GM12878 (cell line): Measurements from ENCODE around the gene PHF1. TPM values are rescaled to one million over a fixed set of nuclear protein-coding genes. Genes with fewer than 3 reads are reported as not detected.

Source experiments
- ATAC-seq: fragments of 200-7000 bp; cut with Tn5 transposase; 3 replicates; pipeline ENCODE4 v1.9.1; 2020; ENCODE audit warnings: mild to moderate bottlenecking, moderate library complexity
- BruUV-seq: library from RNA; stranded (reverse); fragments of 400-500 nt; replicated peaks from 2 replicates; lab custom pipeline; 2021; lab: Mats Ljungman, UMichigan
- CTCF ChIA-PET: fragments of 300-600 bp; sonication (Branson Sonifier 250); formaldehyde crosslinking; extraction: SDS; loops from one replicate; lab custom pipeline; 2021; ENCODE audit warnings: inconsistent platforms; lab: Yijun Ruan, JAX
- POLR2A ChIA-PET: fragments of 350-600 bp; formaldehyde crosslinking; extraction: SDS; loops from one replicate; lab custom pipeline; 2021; ENCODE audit warnings: inconsistent platforms; lab: Charles Lee
- RAD21 ChIA-PET: fragments of 300-600 bp; sonication (Branson Sonifier 250); formaldehyde crosslinking; loops from one replicate; lab custom pipeline; 2023; ENCODE audit warnings: antibody characterized with exemption; ENCODE audit not compliant: unreplicated experiment; lab: Charles Lee
- SMC1A ChIA-PET: fragments of 300-600 bp; sonication (Branson Sonifier 250); formaldehyde crosslinking; loops from one replicate; lab custom pipeline; 2023; ENCODE audit not compliant: unreplicated experiment, uncharacterized antibody; lab: Charles Lee
- DNase-seq: peaks from one replicate; pipeline ENCODE4 v3.0.0-alpha.2; 2011; ENCODE audit warnings: low read depth, low spot score
- FAIRE-seq: peaks from 3 replicates; lab custom pipeline; 2011; peaks lifted over from hg19 to GRCh38; lab: Jason Lieb, UNC
- H2AFZ ChIP-seq: 2 replicates; pipeline ENCODE4 v1.6.0; 2011; ENCODE audit warnings: low read depth, low read length, control low read depth; ENCODE audit not compliant: control insufficient read depth
- H3K27ac ChIP-seq: 2 replicates; pipeline ENCODE4 v1.5.1; 2011; ENCODE audit warnings: control low read depth; ENCODE audit not compliant: control insufficient read depth, insufficient read depth
- H3K27me3 ChIP-seq, 2 experiments: replicated peaks in 1 of 2; 2 replicates each; pipeline versions ENCODE4 v1.6.0 to v1.6.1; 2011; ENCODE audit warnings: low read length in 1 of 2; ENCODE audit not compliant: control insufficient read depth in 2 of 2, insufficient read depth in 2 of 2
- H3K36me3 ChIP-seq, 2 experiments: 2 replicates each; pipeline ENCODE4 v1.5.1; 2011; ENCODE audit warnings: low read length in 1 of 2; ENCODE audit not compliant: control insufficient read depth in 2 of 2, insufficient read depth in 2 of 2
- H3K4me1 ChIP-seq: 2 replicates; pipeline ENCODE4 v1.6.1; 2011; ENCODE audit warnings: mild to moderate bottlenecking, low read length, moderate library complexity, mixed read lengths; ENCODE audit not compliant: control insufficient read depth, insufficient read depth
- H3K4me2 ChIP-seq: 2 replicates; pipeline ENCODE4 v1.6.0; 2011; ENCODE audit warnings: control low read depth; ENCODE audit not compliant: control insufficient read depth, insufficient read depth
- H3K4me3 ChIP-seq: fragments of 200-600 bp; sonication (generic); 2 replicates; pipeline ENCODE4 v1.5.1; 2016
- H3K79me2 ChIP-seq: 2 replicates; pipeline ENCODE4 v1.6.0; 2011; ENCODE audit warnings: low read length; ENCODE audit not compliant: control insufficient read depth, insufficient read depth
- H3K9ac ChIP-seq: 2 replicates; pipeline ENCODE4 v1.8.0; 2011; ENCODE audit warnings: low read length, control low read depth, mixed read lengths; ENCODE audit not compliant: control insufficient read depth, insufficient read depth
- H3K9me3 ChIP-seq: replicated peaks from 3 replicates; pipeline ENCODE4 v1.5.1; 2011; ENCODE audit warnings: mild to moderate bottlenecking, low read length; ENCODE audit not compliant: control insufficient read depth, insufficient read depth
- H4K20me1 ChIP-seq: 2 replicates; pipeline ENCODE4 v1.6.0; 2011; ENCODE audit not compliant: control insufficient read depth, insufficient read depth
- FOXK2 ChIP-seq: fragments of 450-650 bp; IDR thresholded peaks from 2 replicates; pipeline ENCODE4 v1.6.1; 2017; ENCODE audit warnings: mild to moderate bottlenecking, moderate library complexity
- HDAC2 ChIP-seq: fragments of 200-600 bp; sonication (generic); IDR thresholded peaks from 2 replicates; pipeline ENCODE4 v1.6.1; 2017
- POLR2AphosphoS2 ChIP-seq: IDR thresholded peaks from 2 replicates; pipeline ENCODE4 v1.6.1; 2011; ENCODE audit warnings: low read depth, mild to moderate bottlenecking, low read length, improper control_type of control experiment, moderate library complexity
- POLR2AphosphoS5 ChIP-seq: IDR thresholded peaks from 2 replicates; pipeline ENCODE4 v1.6.1; 2011; ENCODE audit warnings: mild to moderate bottlenecking, low read length, inconsistent platforms
- STAT1 ChIP-seq: fragments of 450-650 bp; conservative IDR thresholded peaks from 2 replicates; pipeline ENCODE4 v1.6.1; 2014; ENCODE audit warnings: antibody characterized with exemption, mild to moderate bottlenecking
- WGBS: methylation state at CpG from one replicate; pipeline ENCODE4 v1.1.6; 2016; ENCODE audit warnings: low lambda C conversion rate; ENCODE audit not compliant: insufficient replicate concordance, insufficient coverage; ENCODE audit errors: missing lambda C conversion rate; 5-methylcytosine and 5-hydroxymethylcytosine counted together
- in situ Hi-C: fragments of 300-500 bp; cut with MboI; formaldehyde crosslinking; loops from 9 replicates; pipeline ENCODE4 v1.14.3; 2018; ENCODE audit warnings: mixed read lengths
- intact Hi-C: fragments of 100-400 bp; cut with micrococcal nuclease; formaldehyde crosslinking; loops from one replicate; pipeline ENCODE4 v1.14.2; 2022; ENCODE audit not compliant: unreplicated experiment
- polyA plus RNA-seq, 11 experiments: library from polyadenylated mRNA; depleted of rRNA in 4 of 11; unstranded in 6 of 11; stranded (reverse) in 5 of 11; fragments of >200 nt; fragmentation: Nextera tagmentation in 4 of 11; fragmentation: Illumina TruSeq in 1 of 11; extraction: Ambion mirVana in 4 of 11; extraction: Trizol in 1 of 11; gene quantifications; 1 replicate in 1 of 11; 2 replicates in 10 of 11; pipeline versions ENCODE4 v1.2.1 to v1.2.3, GENCODE V29; 2011 to 2016; ENCODE audit warnings: inconsistent platforms in 2 of 11, missing spikeins in 2 of 11, low read depth in 1 of 11
- total RNA-seq, 4 experiments: library from RNA; depleted of rRNA in 3 of 4; stranded (reverse); fragments of >200 nt in 3 of 4; fragmentation: Illumina TruSeq in 1 of 4; extraction: Trizol in 1 of 4; gene quantifications; 2 replicates each; pipeline versions ENCODE4 v1.2.1 to v1.2.3, GENCODE V29; 2013 to 2021
- TF ChIP-seq, protein P1 (sequence below): fragments of 450-650 bp; IDR thresholded peaks from 2 replicates; pipeline ENCODE4 v1.6.1; 2016; ENCODE audit warnings: mild to moderate bottlenecking, moderate library complexity, borderline replicate concordance
- TF ChIP-seq, protein P2 (sequence below): IDR thresholded peaks from 2 replicates; pipeline ENCODE4 v1.6.1; 2011; ENCODE audit warnings: low read depth, low read length, improper control_type of control experiment, borderline replicate concordance
- TF ChIP-seq, protein P3 (sequence below): IDR thresholded peaks from 2 replicates; pipeline ENCODE4 v1.6.1; 2012; ENCODE audit warnings: improper control_type of control experiment, low read depth, low read length; ENCODE audit not compliant: insufficient replicate concordance
- TF ChIP-seq, protein P4 (sequence below): fragments of 450-650 bp; IDR thresholded peaks from 2 replicates; pipeline ENCODE4 v1.6.1; 2017; ENCODE audit warnings: mild to moderate bottlenecking

Gene PHF1
- total and polyA plus RNA-seq, 10 of the 15 experiments (the other 5 are each of a cell fraction or from before 2014, with no cell fraction given) = 1.3 to 17.8 (median 6.2) TPM

DNA sequence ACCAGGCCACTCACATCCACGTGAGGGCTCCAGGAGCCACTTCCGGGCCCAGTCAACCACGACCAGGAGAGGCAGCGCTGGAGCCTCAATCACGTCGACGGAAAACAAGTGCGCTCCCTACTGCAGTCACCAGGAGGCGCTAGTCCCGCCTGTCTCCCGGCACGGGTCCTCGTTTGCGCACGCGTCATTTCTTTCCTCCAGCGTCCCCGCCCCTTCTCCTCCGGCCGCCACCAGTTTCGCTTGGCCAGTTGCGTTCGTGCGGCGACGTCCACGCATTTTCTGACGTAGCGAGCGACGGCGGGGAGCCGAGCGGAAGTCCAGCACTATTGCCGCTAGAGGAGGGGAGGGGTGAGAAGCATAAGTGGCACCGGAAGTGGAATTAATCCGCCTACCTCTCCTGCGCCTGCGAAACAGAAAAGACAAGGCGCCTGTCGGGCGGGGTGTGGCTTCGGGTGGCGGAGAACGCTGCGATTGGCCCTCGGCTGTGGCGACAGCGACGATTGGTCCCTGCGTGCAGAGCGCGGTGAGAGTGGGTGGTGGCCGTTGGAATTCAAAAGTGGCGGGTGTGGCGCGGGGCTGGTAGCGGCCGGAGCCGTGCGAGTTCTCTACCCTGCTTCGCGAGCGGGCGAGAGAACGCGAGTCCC is 19.4 kb upstream of the PHF1 start, which contains the start of gene KIFC1:
Gene KIFC1, plus strand, starts transcription at position 546 of the 644 bp plus-strand sequence. CDS start 163 bp downstream, outside the sequence.
- RAD21 ChIA-PET = interaction anchor here (1.0 to 2.4 kb wide), 3 partner anchors 35 to 63 kb away, joined by 3 to 11 read pairs (median 7); partner anchors contain the start of gene ZBTB9
- 0 out of 2 replicates have a peak, but pooled peaks have one; percentile 44 for TF ChIP-seq STAT1
- TF ChIP-seq, protein P1, sequence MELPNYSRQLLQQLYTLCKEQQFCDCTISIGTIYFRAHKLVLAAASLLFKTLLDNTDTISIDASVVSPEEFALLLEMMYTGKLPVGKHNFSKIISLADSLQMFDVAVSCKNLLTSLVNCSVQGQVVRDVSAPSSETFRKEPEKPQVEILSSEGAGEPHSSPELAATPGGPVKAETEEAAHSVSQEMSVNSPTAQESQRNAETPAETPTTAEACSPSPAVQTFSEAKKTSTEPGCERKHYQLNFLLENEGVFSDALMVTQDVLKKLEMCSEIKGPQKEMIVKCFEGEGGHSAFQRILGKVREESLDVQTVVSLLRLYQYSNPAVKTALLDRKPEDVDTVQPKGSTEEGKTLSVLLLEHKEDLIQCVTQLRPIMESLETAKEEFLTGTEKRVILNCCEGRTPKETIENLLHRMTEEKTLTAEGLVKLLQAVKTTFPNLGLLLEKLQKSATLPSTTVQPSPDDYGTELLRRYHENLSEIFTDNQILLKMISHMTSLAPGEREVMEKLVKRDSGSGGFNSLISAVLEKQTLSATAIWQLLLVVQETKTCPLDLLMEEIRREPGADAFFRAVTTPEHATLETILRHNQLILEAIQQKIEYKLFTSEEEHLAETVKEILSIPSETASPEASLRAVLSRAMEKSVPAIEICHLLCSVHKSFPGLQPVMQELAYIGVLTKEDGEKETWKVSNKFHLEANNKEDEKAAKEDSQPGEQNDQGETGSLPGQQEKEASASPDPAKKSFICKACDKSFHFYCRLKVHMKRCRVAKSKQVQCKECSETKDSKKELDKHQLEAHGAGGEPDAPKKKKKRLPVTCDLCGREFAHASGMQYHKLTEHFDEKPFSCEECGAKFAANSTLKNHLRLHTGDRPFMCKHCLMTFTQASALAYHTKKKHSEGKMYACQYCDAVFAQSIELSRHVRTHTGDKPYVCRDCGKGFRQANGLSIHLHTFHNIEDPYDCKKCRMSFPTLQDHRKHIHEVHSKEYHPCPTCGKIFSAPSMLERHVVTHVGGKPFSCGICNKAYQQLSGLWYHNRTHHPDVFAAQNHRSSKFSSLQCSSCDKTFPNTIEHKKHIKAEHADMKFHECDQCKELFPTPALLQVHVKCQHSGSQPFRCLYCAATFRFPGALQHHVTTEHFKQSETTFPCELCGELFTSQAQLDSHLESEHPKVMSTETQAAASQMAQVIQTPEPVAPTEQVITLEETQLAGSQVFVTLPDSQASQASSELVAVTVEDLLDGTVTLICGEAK = peak; percentile 91
- TF ChIP-seq HDAC2 = no peak
- peak; percentile 58; the same call in 1 of the 2 replicates for TF ChIP-seq FOXK2
- no peak for TF ChIP-seq POLR2AphosphoS2
- TF ChIP-seq, protein P2, sequence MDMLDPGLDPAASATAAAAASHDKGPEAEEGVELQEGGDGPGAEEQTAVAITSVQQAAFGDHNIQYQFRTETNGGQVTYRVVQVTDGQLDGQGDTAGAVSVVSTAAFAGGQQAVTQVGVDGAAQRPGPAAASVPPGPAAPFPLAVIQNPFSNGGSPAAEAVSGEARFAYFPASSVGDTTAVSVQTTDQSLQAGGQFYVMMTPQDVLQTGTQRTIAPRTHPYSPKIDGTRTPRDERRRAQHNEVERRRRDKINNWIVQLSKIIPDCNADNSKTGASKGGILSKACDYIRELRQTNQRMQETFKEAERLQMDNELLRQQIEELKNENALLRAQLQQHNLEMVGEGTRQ = no peak; the same call in 1 of the 2 replicates
- TF ChIP-seq, protein P3, sequence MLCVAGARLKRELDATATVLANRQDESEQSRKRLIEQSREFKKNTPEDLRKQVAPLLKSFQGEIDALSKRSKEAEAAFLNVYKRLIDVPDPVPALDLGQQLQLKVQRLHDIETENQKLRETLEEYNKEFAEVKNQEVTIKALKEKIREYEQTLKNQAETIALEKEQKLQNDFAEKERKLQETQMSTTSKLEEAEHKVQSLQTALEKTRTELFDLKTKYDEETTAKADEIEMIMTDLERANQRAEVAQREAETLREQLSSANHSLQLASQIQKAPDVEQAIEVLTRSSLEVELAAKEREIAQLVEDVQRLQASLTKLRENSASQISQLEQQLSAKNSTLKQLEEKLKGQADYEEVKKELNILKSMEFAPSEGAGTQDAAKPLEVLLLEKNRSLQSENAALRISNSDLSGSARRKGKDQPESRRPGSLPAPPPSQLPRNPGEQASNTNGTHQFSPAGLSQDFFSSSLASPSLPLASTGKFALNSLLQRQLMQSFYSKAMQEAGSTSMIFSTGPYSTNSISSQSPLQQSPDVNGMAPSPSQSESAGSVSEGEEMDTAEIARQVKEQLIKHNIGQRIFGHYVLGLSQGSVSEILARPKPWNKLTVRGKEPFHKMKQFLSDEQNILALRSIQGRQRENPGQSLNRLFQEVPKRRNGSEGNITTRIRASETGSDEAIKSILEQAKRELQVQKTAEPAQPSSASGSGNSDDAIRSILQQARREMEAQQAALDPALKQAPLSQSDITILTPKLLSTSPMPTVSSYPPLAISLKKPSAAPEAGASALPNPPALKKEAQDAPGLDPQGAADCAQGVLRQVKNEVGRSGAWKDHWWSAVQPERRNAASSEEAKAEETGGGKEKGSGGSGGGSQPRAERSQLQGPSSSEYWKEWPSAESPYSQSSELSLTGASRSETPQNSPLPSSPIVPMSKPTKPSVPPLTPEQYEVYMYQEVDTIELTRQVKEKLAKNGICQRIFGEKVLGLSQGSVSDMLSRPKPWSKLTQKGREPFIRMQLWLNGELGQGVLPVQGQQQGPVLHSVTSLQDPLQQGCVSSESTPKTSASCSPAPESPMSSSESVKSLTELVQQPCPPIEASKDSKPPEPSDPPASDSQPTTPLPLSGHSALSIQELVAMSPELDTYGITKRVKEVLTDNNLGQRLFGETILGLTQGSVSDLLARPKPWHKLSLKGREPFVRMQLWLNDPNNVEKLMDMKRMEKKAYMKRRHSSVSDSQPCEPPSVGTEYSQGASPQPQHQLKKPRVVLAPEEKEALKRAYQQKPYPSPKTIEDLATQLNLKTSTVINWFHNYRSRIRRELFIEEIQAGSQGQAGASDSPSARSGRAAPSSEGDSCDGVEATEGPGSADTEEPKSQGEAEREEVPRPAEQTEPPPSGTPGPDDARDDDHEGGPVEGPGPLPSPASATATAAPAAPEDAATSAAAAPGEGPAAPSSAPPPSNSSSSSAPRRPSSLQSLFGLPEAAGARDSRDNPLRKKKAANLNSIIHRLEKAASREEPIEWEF = no peak
- TF ChIP-seq POLR2AphosphoS5 = no peak
- TF ChIP-seq, protein P4, sequence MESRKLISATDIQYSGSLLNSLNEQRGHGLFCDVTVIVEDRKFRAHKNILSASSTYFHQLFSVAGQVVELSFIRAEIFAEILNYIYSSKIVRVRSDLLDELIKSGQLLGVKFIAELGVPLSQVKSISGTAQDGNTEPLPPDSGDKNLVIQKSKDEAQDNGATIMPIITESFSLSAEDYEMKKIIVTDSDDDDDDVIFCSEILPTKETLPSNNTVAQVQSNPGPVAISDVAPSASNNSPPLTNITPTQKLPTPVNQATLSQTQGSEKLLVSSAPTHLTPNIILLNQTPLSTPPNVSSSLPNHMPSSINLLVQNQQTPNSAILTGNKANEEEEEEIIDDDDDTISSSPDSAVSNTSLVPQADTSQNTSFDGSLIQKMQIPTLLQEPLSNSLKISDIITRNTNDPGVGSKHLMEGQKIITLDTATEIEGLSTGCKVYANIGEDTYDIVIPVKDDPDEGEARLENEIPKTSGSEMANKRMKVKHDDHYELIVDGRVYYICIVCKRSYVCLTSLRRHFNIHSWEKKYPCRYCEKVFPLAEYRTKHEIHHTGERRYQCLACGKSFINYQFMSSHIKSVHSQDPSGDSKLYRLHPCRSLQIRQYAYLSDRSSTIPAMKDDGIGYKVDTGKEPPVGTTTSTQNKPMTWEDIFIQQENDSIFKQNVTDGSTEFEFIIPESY = no peak

More for the DNA sequence above, 19.4 kb upstream of the PHF1 start, which contains the start of gene KIFC1:
- Histone ChIP-seq H3K27me3 (no peaks in the 10 kb centered on the region), H3K9ac (peak within 1 kb of the TSS; percentile 94), H4K20me1 (no peaks in the 10 kb centered on the region), H3K4me3 (peak within 1 kb of the TSS; percentile 74), H3K36me3 (peaks cover 0 to 2% of the 10 kb centered on the region in 2 experiments; a peak in 1 of 4 replicates), H3K27ac (peak within 1 kb of the TSS; percentile 91), H3K4me1 (peaks cover 6% of the 10 kb centered on the region), H3K4me2 (peak within 1 kb of the TSS; percentile 97), H3K9me3 (no peaks in the 10 kb centered on the region), H2AFZ (peak within 1 kb of the TSS; percentile 95), H3K79me2 (peaks cover 47% of the 10 kb centered on the region)
- CTCF ChIA-PET = interaction anchor here (0.6 to 1.7 kb wide), 23 partner anchors 9 to 320 kb away, joined by 3 to 19 read pairs (median 4); partner anchors contain the start of genes B3GALT4, SYNGAP1, ZBTB22 and ZBTB9
- intact Hi-C loops (loop anchor here (2.0 to 5.0 kb wide), 3 partner anchors 27 to 114 kb away; partner anchors contain the start of genes B3GALT4 and CUTA), in situ Hi-C loops (no loop called here)
- SMC1A ChIA-PET = interaction anchor here (0.7 to 1.2 kb wide), 5 partner anchors 28 to 142 kb away, joined by 3 to 8 read pairs (median 5); partner anchors contain the start of genes RPS18, SYNGAP1 and VPS52
- peak; percentile 99 for DNase-seq
- ATAC-seq = peak; percentile 97
- WGBS = under 1% methylated on average over 60 of the region's 67 CpGs
- no TSS peak for BruUV-seq
- POLR2A ChIA-PET = interaction anchor here (0.6 to 1.3 kb wide), 7 partner anchors 19 to 92 kb away, joined by 3 to 4 read pairs (median 3); partner anchors contain the start of genes CUTA, SYNGAP1 and ZBTB9
- peak; percentile 93 for FAIRE-seq
